Hypothalamus (tissue), 51 donors: Measurements from ENCODE around the gene SLPI.

Source experiments
- DNase-seq, 51 donors: peaks; one replicate each; lab custom pipeline; 2025; lab: John Stamatoyannopoulos, UW

Gene SLPI

DNA sequence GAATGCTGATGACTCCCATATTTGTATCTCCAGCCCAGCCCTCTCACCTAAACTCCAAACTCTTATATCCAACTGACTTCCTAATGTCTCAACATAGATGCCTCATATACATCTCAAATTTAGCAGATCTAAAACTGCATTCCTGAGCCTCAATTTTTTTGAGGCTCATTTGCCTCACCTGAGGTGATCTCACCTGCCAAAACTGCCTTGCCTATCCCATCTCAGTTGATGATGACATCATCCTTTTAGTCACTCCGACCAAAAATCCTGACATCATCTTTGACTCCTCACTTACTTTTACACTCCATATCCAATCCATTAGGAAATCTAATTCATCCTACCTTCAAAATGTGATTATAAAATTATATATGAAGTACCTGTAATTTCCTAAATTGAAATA lies 25.6 kb upstream of the SLPI start:
- no peak for DNase-seq

DNA sequence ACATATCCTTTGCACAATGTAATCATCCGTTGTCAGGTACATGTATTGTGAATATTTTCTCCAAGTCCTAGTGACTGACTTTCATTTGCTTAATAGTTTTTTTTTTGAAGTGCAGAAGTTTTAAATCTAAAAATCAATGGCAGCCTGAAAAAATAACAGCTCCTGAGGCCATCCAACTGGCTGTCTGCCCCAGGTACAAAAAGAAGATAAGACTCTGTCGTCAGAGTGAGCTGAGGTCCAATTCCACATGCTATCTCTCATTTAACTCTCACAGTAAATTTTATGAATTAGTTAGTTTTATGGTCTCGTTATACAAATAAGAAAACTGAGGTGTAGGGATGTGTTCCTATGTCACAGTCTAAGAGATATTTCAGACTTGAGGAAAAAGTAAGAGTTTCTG lies 21.0 kb upstream of the SLPI start:
- DNase-seq, result no peak

DNA sequence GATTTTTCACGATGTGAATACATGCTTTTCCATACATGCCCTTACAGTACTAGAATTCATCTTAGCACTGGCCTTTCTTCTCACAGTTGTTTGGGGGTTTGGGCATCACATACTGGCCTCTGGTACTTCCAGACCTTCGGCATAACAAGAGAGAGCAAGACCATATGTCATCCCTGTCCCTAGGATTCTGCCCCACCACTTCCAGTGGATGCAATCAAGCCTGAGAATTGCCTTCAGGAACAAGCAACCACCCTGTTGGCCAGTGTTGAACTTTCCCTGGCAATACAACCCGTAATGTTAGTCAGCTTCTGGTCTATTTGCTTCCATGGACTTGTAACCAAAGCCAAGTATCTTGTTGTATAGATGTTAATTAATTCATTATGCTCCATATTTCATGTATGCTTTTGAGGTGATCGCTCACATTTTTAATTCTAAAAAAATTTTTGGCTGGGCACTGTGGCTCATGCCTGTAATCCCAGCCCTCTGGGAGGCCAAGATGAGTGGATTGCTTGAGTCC lies 15.4 kb upstream of the SLPI start:
- no peak for DNase-seq

GRCh38 chr20:45269056-45269455 lies 14.7 kb upstream of the SLPI start:
- no peak for DNase-seq

DNA sequence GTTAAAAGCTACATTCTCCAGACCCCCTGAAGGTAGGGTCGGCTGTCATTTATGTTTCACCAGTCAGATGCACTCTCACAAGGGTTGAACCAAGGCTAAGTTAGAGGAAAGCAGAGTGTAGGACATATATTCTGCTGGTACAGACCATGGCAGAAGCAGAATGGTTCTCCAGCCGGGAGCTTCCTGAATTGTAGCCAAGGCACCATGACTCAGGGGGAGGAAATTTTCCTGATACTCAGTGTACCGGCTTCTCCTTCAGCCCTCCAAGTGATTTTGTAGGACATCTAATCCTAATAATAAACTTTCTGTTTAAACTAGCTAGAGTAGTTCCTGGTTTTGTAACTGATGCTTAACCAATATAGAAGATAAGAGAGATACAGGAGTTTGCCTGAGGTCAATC lies 14.2 kb upstream of the SLPI start:
- DNase-seq, result no peak

DNA sequence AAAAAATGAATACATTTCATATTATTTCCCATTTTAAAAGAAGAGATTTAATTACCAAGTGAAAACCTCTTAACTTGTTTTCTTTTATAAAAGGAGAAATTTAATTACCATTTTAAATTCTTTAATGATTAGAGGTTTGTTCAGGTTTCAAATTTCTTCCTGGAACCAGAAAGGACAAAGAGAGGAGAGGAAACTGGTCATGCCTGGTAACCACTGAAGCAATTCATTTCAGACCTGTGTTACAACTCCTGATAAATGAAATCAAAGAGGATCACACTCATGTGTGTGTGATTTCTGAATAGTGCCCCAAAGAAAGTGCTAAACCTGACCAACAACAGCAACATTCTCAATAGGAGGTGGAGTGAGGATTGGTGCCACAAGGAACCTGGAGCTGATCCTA lies 12.6 kb upstream of the SLPI start:
- no peak for DNase-seq

DNA sequence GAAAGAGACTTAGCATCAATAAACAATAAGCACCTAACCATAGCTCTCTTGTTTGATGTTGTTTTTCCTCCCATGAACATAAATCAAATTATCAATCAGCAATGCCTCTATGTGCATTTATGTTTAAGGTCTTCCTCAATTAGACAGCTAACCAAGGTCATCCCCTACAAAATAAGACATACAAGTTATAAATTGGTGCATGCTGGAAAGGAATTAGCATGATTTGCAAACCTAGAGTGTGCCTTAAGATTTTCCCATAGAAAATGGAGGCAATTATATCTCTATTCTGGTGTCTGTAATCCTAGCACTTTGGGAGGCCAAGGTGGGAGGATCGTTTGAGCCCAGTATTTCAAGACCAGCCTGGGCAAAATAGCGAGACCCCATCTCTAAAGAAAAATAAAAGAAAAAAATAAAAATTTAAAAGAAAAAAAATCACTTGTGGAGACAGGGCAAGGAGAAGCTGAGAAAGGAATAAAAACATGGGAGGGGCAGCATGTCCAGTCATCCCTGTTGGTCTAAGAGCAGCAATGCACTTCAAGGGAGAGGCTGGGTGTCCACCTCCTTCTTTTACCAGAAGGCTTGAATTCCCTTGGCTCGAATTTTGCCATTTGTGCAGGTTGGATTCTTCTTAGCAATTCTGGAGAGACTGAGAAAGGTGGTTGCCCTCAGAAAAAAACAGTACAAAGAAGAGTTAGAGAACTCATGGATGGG lies 9.3 kb upstream of the SLPI start:
- no peak for DNase-seq

- no peak for DNase-seq
Observed at GRCh38 chr20:45258664-45259063, 4.3 kb upstream of the SLPI start.

- no peak for DNase-seq
Observed at GRCh38 chr20:45258259-45258658, 3.9 kb upstream of the SLPI start.

GRCh38 chr20:45257711-45258110 lies 3.3 kb upstream of the SLPI start:
- no peak for DNase-seq

- no peak for DNase-seq
Observed at GRCh38 chr20:45257161-45257560, 2.8 kb upstream of the SLPI start.

DNA sequence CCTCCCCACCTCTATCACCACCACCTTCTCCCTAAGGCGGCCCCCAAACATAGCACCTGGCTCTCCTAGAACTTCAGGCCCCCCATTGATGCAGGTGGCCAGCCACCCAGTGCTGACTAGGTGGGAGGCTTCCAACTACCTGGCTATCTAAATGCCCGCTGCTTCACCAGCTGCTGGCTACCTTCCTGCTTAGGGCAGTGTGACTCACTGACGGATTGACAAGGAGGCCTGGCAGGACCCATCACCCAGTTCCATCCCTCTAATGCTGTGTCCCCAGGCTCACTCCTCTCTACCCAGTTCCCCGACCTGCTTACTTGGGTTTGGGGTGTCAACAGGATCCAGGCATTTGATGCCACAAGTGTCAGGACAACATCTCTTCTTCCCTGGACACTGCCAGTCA lies 1.1 kb downstream of the SLPI start:
- DNase-seq, result no peak

GRCh38 chr20:45251884-45252560 lies 2.3 kb downstream of the SLPI start:
- no peak for DNase-seq

DNA sequence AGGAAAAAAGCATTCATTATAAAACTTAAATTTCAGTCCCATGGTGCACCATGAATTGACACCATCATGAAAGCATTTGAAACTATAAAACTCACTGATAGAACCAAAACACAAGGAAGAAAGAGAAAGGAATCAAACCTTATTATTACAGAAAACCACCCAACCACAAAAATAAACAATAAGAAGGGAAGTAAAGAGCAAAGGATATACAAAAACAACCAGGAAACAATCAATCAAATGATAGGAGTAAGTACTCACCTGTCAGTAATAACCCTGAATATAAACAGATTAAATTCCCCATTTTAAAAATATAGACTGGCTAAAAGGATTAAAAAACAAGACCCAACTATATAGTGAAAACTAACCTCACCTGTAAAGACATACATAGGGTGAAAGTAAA lies 5.8 kb downstream of the SLPI start:
- no peak for DNase-seq

- no peak for DNase-seq
Observed at GRCh38 chr20:45247865-45248264, 6.5 kb downstream of the SLPI start.

- DNase-seq, result no peak
Observed at GRCh38 chr20:45246109-45246508, 8.3 kb downstream of the SLPI start.

DNA sequence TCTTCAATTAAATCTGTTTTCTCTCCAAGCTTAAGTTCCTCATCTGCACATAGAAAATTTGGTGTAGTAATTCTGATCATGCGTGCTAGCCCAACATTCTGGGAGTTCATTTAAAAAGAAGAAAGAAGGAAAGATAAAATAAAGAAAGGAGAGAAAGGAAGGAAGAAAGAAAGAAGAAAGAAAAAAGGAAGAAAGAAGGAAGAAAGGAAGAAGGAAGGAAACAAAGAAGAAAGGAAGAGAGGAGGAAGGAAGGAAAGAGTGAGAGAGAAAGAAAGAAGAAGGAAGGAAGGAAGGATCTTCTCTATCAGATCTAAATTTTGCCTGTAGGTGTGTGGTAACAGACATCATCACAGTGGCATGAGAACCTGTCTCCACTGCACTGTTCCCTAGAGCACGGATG lies 16.2 kb downstream of the SLPI start:
- no peak for DNase-seq

DNA sequence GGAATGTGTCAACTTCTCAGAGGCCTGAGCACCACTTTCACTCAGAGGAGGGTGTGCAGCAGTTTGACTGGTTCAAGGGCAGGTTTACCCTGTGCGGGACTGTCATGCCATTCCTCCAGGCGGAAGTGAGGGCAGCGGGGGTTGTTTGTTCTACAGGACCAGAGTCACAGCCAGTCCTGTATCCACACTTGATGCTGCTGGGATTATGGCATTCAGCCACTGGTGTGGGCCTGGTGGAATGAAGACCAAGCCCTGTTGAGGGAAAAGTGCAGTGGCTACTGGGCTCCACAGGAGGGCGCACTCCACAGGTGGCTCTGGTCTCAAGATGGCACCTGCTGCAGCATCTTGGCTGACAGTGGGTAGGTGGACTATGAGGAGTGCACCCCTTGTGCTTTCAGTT lies 18.4 kb downstream of the SLPI start:
- DNase-seq, result no peak

DNA sequence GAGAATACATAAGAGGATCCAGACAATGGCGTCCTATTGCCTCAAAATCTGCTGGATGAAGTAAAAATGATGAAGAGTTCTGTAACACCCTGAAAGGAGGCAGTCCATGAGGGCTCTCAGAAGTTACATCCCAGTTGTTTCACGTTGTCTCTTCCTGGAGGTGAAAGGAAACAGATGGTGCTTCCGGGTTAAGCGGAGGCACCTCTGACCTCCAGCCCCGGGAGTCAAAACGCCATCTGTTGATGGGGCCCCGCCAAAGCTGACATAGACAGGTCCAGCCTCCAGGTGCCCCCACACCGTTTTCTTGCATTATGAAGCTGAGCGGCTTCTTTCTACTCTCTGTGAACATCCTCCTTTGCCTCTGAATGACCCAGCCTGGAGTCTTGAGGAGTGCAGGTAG lies 23.7 kb downstream of the SLPI start:
- DNase-seq, result no peak

GRCh38 chr20:45229264-45230056 lies 24.9 kb downstream of the SLPI start:
- DNase-seq, result no peak

DNA sequence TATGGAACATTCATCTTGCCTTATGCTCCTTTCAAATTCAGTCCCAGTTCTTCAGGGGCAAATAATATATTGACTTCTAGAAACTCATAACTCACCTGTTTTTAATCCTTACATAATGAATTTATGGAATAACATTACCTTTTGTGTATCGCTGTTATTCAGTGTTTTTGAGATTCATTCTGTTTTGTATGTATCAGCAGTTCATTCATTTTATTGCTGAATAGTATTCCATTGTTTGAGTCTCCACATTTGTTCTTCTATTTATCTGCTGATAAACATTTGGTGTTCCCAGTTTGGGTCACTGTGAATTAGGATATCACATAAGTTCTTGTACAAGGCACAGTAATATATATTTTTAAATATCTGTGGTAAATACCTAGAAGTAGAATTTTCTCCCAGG lies 28.1 kb downstream of the SLPI start:
- no peak for DNase-seq

GRCh38 chr20:45223136-45223535 lies 31.2 kb downstream of the SLPI start:
- DNase-seq, result no peak
